ENCODE measurements around the gene SDK2.

Gene SDK2

GRCh38 chr17:73402466-73402865, 241.8 kb downstream of the SDK2 start:
- no peak for DNase-seq

- no peak for DNase-seq
Observed at GRCh38 chr17:73401911-73402310, 242.3 kb downstream of the SDK2 start.

GRCh38 chr17:73400915-73401545, 243.2 kb downstream of the SDK2 start:
- DNase-seq: no peak

GRCh38 chr17:73399056-73399455, 245.2 kb downstream of the SDK2 start:
- DNase-seq: no peak

GRCh38 chr17:73397856-73398540, 246.2 kb downstream of the SDK2 start:
- no peak for DNase-seq

- DNase-seq: no peak
Observed at GRCh38 chr17:73397278-73397826, 246.9 kb downstream of the SDK2 start.

GRCh38 chr17:73396431-73397277, 247.6 kb downstream of the SDK2 start:
- no peak for DNase-seq

- DNase-seq: no peak
Observed at GRCh38 chr17:73394512-73395450, 249.5 kb downstream of the SDK2 start.

- no peak for DNase-seq
Observed at GRCh38 chr17:73393962-73394361, 250.3 kb downstream of the SDK2 start.

- no peak for DNase-seq
Observed at GRCh38 chr17:73393381-73393780, 250.9 kb downstream of the SDK2 start.

GRCh38 chr17:73391331-73392265, 252.6 kb downstream of the SDK2 start:
- no peak for DNase-seq

GRCh38 chr17:73390851-73391250, 253.4 kb downstream of the SDK2 start:
- DNase-seq: no peak

- DNase-seq: no peak
Observed at GRCh38 chr17:73390221-73390620, 254.0 kb downstream of the SDK2 start.

- no peak for DNase-seq
Observed at GRCh38 chr17:73389411-73389810, 254.8 kb downstream of the SDK2 start.

GRCh38 chr17:73388578-73388905, 255.7 kb downstream of the SDK2 start:
- DNase-seq: no peak

- DNase-seq: no peak
Observed at GRCh38 chr17:73387746-73388577, 256.3 kb downstream of the SDK2 start.

GRCh38 chr17:73386561-73386960, 257.7 kb downstream of the SDK2 start:
- DNase-seq: no peak

GRCh38 chr17:73384926-73385325, 259.3 kb downstream of the SDK2 start:
- no peak for DNase-seq

GRCh38 chr17:73380439-73381106, 263.7 kb downstream of the SDK2 start:
- DNase-seq: no peak

- DNase-seq: no peak
Observed at GRCh38 chr17:73379826-73380225, 264.4 kb downstream of the SDK2 start.

Data from activated CD8-positive, alpha-beta memory T cell treated with anti-CD3 and anti-CD28 coated beads for 24 hours (primary cell).